Hematopoietic multipotent progenitor cell treated with erythropoietin and hydrocortisone succinate and interleukin-3 and kit ligand, for 4 days (in vitro differentiated cells): ENCODE measurements around the gene NEK7.
"Not testable (repeated sequence)": the region's sequence is repeated elsewhere in the genome, so short reads cannot be mapped to it uniquely, and the experiment has no call there.

Experiments
- DNase-seq: peaks from one replicate; pipeline ENCODE4 v3.0.0-alpha.2; 2015

NEK7 gene

DNA sequence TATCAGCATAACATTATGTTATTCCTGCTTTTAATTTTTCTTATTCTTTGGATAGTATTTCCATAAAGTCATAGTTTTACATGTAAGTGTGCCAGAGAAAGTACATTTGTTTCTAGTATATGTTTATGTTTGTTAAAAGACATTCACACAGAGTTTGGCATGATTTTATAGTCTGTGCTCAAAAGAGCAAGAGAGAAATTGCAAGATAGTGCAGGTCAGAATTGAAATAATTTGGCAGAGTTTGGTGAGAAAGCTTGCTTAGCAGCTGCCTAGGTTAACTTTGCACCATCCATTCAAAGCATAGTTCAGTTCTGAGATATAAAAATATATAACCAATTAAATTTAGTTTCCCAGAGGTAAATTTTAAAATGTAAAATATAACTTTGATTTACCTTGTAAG, 17.0 kb downstream of the NEK7 start:
- no peak for DNase-seq

- DNase-seq = no peak
Observed at GRCh38 chr1:198174297-198174696, 17.5 kb downstream of the NEK7 start.

DNA sequence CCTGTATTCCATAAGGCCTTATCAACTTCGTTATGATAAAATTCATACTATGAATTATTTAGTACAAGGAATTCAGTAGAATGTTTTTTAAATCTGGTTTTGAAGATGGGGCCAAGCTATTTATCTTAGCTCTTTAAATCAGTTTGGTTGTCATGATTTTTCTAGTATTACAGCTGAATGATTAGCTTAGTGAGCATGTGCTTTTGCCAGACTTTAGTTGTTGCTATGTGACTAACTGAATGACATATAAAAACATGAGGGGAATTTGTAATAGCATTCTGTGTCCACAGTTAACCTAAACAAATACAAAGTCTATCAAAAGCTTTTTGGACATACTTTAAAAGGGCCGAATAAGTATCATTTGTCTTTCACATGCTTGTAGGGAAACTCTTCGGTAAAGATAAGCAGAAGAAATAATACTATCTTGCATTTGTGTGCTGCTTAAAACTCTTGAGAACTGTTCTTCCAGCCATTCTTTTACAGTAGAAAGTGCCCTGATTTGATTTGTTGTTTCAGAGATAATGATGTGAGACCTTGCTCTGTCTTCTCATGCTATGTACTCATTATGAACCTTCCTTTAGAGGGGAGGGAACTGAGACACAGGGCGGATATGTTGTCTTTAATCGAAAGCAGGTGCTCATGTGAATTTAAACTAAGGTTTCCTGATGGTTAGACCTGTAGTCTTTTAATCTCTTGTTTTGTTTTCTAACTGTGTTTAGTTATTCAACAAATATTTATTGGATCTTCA, 18.8 kb downstream of the NEK7 start:
- DNase-seq = no peak

- DNase-seq = no peak
Observed at GRCh38 chr1:198176179-198176578, 19.4 kb downstream of the NEK7 start.

GRCh38 chr1:198177546-198177945, 20.7 kb downstream of the NEK7 start:
- no peak for DNase-seq

GRCh38 chr1:198178615-198179014, 21.8 kb downstream of the NEK7 start:
- DNase-seq = no peak

GRCh38 chr1:198179556-198179981, 22.8 kb downstream of the NEK7 start:
- DNase-seq = peak; percentile 69

- no peak for DNase-seq
Observed at GRCh38 chr1:198183605-198184004, 26.8 kb downstream of the NEK7 start.

DNA sequence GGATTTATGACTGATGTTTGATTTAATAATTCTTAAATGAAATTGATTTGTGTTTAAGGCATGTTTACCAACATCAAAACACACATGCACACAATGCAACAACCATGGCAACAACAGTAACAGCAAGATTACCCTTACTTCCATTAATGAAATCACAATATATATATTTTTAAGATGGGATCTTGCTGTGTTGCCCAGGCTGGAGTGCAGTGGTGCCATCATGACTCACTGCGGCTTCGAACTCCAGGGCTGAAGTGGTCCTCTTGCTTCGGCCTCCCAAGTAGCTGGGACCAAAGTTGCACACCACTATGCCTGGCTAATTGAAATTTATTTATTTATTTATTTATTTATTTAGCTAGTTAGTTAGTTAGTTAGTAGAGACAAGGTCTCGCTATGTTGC, 27.7 kb downstream of the NEK7 start:
- no peak for DNase-seq

GRCh38 chr1:198185146-198185545, 28.3 kb downstream of the NEK7 start:
- no peak for DNase-seq

DNA sequence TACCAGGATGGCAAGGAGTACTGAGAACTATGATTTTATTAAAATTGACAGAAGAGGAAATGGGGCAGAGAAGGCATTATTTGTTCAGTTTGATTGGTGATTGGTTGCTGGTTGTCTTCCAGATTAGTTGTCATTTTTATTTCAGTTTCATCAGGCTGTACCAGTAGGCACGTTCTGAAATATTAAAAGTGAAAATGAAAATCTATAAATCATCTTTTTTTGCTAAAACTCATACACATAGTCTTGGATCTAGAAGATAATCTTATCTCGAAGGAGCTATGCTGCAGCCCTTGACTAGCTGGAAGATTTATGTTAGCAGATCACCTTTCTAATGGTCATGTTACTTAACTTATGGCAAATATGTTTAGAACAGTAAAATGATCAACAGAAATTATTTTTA, 29.0 kb downstream of the NEK7 start:
- no peak for DNase-seq

DNA sequence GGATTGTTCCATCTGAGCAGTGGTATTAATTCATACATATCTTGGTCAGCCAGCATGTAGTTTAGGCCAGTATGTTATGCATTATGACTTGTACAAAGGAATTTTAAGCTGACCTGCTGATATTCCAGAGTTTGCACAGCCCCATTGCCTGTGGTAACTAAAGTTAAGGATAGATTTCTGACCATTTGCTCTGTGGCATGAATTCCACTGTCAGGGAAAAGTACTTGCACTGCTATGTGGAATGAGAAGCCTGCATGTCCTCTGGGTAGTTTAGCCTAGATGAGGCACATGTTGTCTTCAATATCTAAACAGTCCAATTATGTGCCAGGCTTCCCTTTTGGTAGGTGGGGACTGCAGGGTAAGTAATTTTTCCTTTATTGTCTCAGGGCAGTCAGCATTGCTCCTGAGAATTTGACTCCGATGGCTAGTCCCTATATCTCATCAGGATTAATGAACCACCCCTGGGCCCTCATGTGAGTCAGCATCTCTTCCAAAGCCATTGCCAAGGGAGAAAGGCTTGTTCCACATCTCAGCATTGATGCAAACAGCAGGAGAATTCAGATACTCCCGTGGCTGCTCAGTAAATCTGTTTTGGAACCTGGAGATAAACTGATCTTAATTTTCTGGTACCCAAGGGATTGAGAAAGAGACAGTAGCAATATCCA, 30.2 kb downstream of the NEK7 start:
- no peak for DNase-seq

GRCh38 chr1:198187973-198188588, 31.3 kb downstream of the NEK7 start:
- peak; percentile 58 for DNase-seq

GRCh38 chr1:198191117-198191516, 34.3 kb downstream of the NEK7 start:
- DNase-seq = no peak

GRCh38 chr1:198193871-198194270, 37.1 kb downstream of the NEK7 start:
- DNase-seq = not testable (repeated sequence)

GRCh38 chr1:198196630-198197029, 39.8 kb downstream of the NEK7 start:
- DNase-seq = no peak

- DNase-seq = no peak
Observed at GRCh38 chr1:198197285-198197684, 40.5 kb downstream of the NEK7 start.

DNA sequence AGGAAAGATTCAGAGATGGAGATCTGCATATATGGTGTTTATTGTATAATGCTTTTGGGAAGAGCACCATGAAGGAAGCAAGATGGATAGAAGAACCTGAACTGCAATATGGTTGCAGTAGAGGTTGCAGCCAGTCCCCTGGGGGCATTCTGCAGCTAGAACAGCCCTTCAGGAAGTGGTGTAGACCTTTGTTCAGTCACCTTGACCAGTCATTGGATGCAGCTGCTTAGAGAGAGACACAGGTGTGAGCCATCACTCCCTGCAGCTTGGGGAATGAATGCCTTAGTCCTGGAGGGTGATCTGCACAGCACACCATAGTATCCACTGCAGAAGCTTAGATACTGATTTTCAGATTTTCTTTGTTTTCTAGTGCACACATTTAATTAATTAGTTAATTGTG, 42.3 kb downstream of the NEK7 start:
- no peak for DNase-seq

DNA sequence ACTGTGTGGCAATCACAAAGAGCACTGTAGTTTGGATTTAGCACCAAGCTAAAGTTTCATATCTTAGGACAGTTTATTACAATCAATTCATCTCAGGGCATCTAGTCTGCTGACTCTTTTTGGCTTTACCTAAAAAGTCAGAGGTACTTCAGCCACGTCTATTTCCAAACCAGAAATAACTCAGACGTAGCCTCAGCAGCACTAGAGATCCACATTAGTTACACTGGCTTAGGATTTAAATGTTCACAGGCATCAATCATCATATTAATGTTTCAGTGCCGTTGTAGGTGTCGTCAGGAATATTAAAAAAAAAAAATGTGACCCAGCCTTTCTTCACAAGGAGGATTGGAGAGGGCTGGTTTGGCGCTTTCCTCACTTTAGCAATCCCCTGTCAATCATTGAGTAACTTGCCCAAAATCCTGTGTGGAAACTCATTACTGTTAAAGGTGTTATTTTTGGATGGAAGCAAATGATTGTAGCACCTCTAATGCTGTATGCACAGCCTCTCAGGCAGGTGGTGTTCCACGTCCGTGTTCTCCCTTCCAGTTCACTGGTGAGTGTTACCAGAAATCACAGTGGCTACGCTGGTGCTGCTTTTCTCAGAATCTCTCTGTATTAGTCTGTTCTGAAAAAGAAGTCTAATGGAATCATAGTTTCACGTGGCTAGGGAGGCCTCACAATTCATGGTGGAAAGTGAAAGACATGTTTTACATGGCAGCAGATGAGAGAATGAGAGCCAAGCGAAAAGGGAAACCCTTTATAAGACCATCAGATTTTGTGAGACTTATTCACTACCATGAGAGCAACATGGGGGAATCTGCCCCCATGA, 45.4 kb downstream of the NEK7 start:
- DNase-seq = no peak

GRCh38 chr1:198203434-198203833, 46.6 kb downstream of the NEK7 start:
- DNase-seq = no peak

DNA sequence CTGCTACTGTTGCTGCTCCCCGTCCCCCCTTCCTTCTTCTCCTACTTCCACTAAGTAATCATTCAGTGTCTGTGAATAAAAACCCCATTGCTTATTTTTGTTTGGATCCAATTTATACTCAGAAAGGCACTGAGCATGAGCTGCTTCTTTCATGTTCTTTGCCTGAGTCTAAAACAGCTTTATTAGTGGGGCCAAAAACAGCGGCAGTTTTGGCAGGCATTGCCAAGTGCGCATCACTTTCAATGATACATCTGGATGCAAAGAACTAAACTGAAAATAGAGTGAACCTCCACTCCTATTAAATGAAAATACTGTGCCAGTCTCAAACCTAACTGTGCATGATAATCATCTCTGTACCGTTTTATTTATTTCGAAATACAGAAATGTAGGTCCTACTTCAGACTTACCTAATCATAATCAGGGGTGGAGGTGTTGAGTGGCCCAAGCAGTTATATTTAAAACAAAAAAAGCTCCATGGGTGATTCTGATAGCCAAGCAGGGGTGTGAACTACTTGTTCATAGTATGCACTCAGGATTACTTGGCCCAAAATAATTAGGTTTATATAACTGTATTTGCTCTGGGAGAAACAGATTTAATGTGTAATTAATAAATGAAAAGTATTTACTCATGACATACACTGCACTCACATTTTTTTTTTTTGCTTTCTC, 48.4 kb downstream of the NEK7 start:
- DNase-seq = no peak

GRCh38 chr1:198206292-198206691, 49.5 kb downstream of the NEK7 start:
- DNase-seq = no peak

- no peak for DNase-seq
Observed at GRCh38 chr1:198211696-198212095, 54.9 kb downstream of the NEK7 start.
